HL-60 (cell line): ENCODE data around the gene PTPN13.

ENCODE experiments used
- POLR2AphosphoS5 ChIP-seq: IDR thresholded peaks from 2 replicates; pipeline ENCODE4 v1.6.1; 2012; ENCODE audit warnings: low read depth
- TF ChIP-seq, protein P1 (sequence below): IDR thresholded peaks from one replicate; pipeline ENCODE4 v1.5.1; 2011; ENCODE audit warnings: low read length, control low read depth, inconsistent platforms; ENCODE audit not compliant: insufficient read depth

DNA sequence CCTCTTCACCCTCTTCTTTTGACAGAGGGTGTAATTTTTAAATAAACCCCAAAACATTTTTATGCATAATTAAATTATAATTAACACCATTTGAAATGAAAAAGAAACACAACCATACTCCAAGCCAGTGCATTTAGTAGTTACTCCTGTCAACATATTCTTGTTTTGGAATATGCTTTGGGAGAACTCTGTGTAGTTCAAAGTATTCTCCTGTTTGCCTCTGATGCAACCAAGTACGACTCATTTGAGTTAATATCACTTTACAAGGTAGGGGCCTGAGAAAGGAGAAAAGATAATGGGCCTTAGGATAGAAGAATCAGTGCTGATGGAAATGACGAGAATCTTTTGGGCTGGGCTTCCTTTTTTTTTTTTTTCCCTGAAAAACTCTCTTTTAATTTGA is 2.7 kb downstream of the PTPN13 start:
- TF ChIP-seq, protein P1, sequence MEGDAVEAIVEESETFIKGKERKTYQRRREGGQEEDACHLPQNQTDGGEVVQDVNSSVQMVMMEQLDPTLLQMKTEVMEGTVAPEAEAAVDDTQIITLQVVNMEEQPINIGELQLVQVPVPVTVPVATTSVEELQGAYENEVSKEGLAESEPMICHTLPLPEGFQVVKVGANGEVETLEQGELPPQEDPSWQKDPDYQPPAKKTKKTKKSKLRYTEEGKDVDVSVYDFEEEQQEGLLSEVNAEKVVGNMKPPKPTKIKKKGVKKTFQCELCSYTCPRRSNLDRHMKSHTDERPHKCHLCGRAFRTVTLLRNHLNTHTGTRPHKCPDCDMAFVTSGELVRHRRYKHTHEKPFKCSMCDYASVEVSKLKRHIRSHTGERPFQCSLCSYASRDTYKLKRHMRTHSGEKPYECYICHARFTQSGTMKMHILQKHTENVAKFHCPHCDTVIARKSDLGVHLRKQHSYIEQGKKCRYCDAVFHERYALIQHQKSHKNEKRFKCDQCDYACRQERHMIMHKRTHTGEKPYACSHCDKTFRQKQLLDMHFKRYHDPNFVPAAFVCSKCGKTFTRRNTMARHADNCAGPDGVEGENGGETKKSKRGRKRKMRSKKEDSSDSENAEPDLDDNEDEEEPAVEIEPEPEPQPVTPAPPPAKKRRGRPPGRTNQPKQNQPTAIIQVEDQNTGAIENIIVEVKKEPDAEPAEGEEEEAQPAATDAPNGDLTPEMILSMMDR: no peak
- TF ChIP-seq POLR2AphosphoS5: no peak
